Testis (tissue), 2 donors: ENCODE measurements around the gene GGTLC1.

Experiments used
- CTCF ChIP-seq, 3 experiments: fragments of 450-650 bp in 2 of 3; fragments of 200-600 bp in 1 of 3; sonication (generic) in 1 of 3; IDR thresholded peaks; one replicate each; pipeline ENCODE4 v1.5.1; 2016 to 2019; ENCODE audit warnings: antibody characterized with exemption in 3 of 3, mild to moderate bottlenecking in 2 of 3, moderate library complexity in 1 of 3
- POLR2A ChIP-seq: fragments of 450-650 bp; IDR thresholded peaks from one replicate; pipeline ENCODE4 v1.6.1; 2017; ENCODE audit warnings: antibody characterized with exemption, mild to moderate bottlenecking, moderate library complexity

GRCh38 chr20:24001712-24002405 lies 13.3 kb upstream of the GGTLC1 start:
- no peak for TF ChIP-seq CTCF (IDR thresholded peaks at IDR 0.05)
- TF ChIP-seq POLR2A: no peak
